ENCODE data around the gene IQGAP3.

The IQGAP3 gene

GRCh38 chr1:156537027-156537426 lies 35.3 kb downstream of the IQGAP3 start:
- Histone ChIP-seq H4K20me1 (no peaks in the 10 kb centered on the region), H3K9me3 (replicated peaks in 1 of 11) (no peaks in the 10 kb centered on the region), H3K27me3 (no peaks in the 10 kb centered on the region), H3K27ac (no peak overlapping the region), H3K9ac (no peak overlapping the region), H3K4me1 (peaks cover 0 to 37% (median 10%) of the 10 kb centered on the region in 10 experiments; a peak in 11 of 20 replicates), H3K36me3 (peaks cover 21 to 100% (median 96%) of the 10 kb centered on the region in 11 experiments; a peak in 21 of 22 replicates), H3K4me2 (no peak overlapping the region), H3K4me3 (no peak overlapping the region)
- TF ChIP-seq Cebpa-rat (IDR thresholded peaks at IDR 0.05) = no peak

GRCh38 chr1:156534424-156535060 lies 37.8 kb downstream of the IQGAP3 start:
- peaks cover 0 to 13% (median 1%) of the 10 kb centered on the region in 10 experiments; a peak in 10 of 20 replicates for H3K4me1 ChIP-seq
- no peak overlapping the region for H3K4me2 ChIP-seq
- no peaks in the 10 kb centered on the region for H3K9me3 ChIP-seq (replicated peaks in 1 of 11)
- H3K27ac ChIP-seq = no peak overlapping the region
- H3K36me3 ChIP-seq = peaks cover 26 to 100% (median 96%) of the 10 kb centered on the region in 11 experiments; a peak in 21 of 22 replicates
- H3K9ac ChIP-seq = no peak overlapping the region
- no peaks in the 10 kb centered on the region; a peak in 1 of 22 replicates for H4K20me1 ChIP-seq
- no peak for TF ChIP-seq Cebpa-rat (IDR thresholded peaks at IDR 0.05)
- no peaks in the 10 kb centered on the region for H3K27me3 ChIP-seq
- no peak overlapping the region for H3K4me3 ChIP-seq

GRCh38 chr1:156533568-156534220 lies 38.7 kb downstream of the IQGAP3 start:
- Histone ChIP-seq H3K27ac (no peak overlapping the region), H3K4me3 (no peak overlapping the region), H3K4me2 (no peak overlapping the region), H4K20me1 (no peaks in the 10 kb centered on the region; a peak in 1 of 22 replicates), H3K9me3 (replicated peaks in 1 of 11) (no peaks in the 10 kb centered on the region), H3K9ac (no peak overlapping the region), H3K27me3 (no peaks in the 10 kb centered on the region), H3K36me3 (peaks cover 26 to 100% (median 96%) of the 10 kb centered on the region in 11 experiments; a peak in 21 of 22 replicates), H3K4me1 (peaks cover 0 to 10% (median 5%) of the 10 kb centered on the region in 10 experiments; a peak in 16 of 20 replicates)
- no peak for TF ChIP-seq Cebpa-rat (IDR thresholded peaks at IDR 0.05)

DNA sequence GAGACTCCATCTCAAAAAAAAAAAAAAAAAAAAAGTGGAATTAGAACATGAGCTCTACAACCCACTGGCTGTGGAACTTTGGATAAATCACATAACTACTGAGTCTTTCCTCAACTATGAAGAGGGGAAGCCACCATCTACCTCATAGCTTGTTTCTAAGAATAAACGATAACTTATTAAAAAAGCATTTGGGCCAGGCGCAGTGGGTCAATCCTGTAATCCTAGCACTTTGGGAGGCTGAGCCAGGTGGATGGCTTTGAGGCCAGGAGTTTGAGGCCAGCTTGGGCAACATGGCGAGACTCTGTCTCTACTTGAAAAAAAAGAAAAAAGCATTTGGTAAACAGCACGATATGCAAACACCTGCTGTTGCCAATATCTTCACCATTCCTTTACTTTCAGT lies 40.0 kb downstream of the IQGAP3 start:
- TF ChIP-seq Cebpa-rat (IDR thresholded peaks at IDR 0.05) = no peak
- H3K9ac ChIP-seq = no peak overlapping the region

DNA sequence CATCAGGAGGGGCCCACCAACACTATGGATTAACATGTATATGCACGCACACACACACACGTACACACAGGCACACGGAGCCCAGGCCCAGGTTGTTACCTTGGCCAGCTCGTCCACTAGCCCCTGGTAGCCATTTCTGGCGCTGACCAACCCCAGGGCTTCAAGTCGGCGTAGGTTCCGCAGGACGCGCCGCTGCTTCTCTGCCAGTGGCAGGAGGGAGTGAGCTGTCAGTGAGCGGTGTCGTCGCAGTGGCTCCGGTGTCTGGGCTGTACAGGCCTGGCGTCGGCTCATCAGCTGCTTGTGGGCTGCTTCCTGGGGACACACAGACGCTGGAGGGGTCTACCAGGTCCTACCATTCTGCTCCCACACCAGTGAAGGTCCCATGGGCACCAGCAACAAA lies 42.4 kb downstream of the IQGAP3 start:
- TF ChIP-seq Cebpa-rat (IDR thresholded peaks at IDR 0.05) = no peak
- Histone ChIP-seq H3K4me2 (no peak overlapping the region), H3K36me3 (peaks cover 17 to 94% (median 87%) of the 10 kb centered on the region in 11 experiments; a peak in 21 of 22 replicates), H3K27me3 (no peaks in the 10 kb centered on the region), H3K9ac (no peak overlapping the region), H4K20me1 (no peaks in the 10 kb centered on the region; a peak in 1 of 22 replicates), H3K4me1 (peaks cover 27 to 46% (median 41%) of the 10 kb centered on the region in 10 experiments), H3K9me3 (replicated peaks in 1 of 11) (no peaks in the 10 kb centered on the region), H3K4me3 (no peak overlapping the region), H3K27ac (no peak overlapping the region)

More for the DNA sequence above, 40.0 kb downstream of the IQGAP3 start:
- H3K4me1 ChIP-seq = peaks cover 8 to 22% (median 18%) of the 10 kb centered on the region in 10 experiments; a peak in 18 of 20 replicates
- H4K20me1 ChIP-seq = no peaks in the 10 kb centered on the region; a peak in 1 of 22 replicates
- H3K27ac ChIP-seq = no peak overlapping the region
- peaks cover 26 to 100% (median 97%) of the 10 kb centered on the region in 11 experiments; a peak in 21 of 22 replicates for H3K36me3 ChIP-seq
- H3K4me3 ChIP-seq = no peak overlapping the region
- no peak overlapping the region for H3K4me2 ChIP-seq
- H3K27me3 ChIP-seq = no peaks in the 10 kb centered on the region
- no peaks in the 10 kb centered on the region for H3K9me3 ChIP-seq (replicated peaks in 1 of 11)

DNA sequence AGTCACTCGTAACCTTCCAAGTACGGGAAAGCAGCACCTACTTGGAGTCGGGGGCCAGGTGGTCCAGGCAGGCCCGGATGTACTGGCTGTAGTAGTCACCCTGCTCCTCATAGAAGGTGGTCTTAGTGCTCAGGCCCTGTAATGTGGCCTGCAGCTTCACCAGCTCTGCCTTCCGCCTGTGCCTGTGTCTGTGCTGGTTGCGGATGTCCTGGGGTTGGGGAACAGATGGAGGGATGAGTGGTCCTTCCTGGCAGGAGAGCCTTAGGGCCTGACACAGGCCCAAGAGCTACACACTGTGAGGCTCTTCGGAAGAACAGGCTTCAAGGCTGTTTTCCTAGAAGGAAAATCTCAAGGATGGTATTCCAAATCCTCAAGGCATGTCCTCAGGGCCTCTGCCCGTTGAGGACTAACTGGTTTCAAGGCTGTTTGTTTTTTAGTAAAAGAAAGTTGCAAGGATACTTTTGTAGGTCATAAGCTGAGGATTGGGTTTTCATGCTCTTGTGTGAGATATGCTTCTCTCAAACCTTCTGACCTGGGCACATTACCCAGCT lies 43.4 kb downstream of the IQGAP3 start:
- Histone ChIP-seq H3K4me3 (no peak overlapping the region), H3K27ac (peak overlapping the region in 8 of 11 experiments; percentile 5 to 37 (median 28); a peak in 7 of 22 replicates), H3K4me2 (peak overlapping the region in 8 of 11 experiments; percentile 6 to 97 (median 84); a peak in 12 of 22 replicates), H3K36me3 (peaks cover 10 to 83% (median 76%) of the 10 kb centered on the region in 11 experiments; a peak in 21 of 22 replicates), H4K20me1 (no peaks in the 10 kb centered on the region; a peak in 1 of 22 replicates), H3K4me1 (peaks cover 38 to 56% (median 51%) of the 10 kb centered on the region in 10 experiments), H3K27me3 (no peaks in the 10 kb centered on the region), H3K9ac (peak overlapping the region in 2 of 11 experiments; percentile 24 to 32; a peak in 2 of 22 replicates), H3K9me3 (replicated peaks in 1 of 11) (no peaks in the 10 kb centered on the region)
- no peak for TF ChIP-seq Cebpa-rat (IDR thresholded peaks at IDR 0.05)

- peaks cover 45 to 63% (median 58%) of the 10 kb centered on the region in 10 experiments for H3K4me1 ChIP-seq
- no peak for TF ChIP-seq Cebpa-rat (IDR thresholded peaks at IDR 0.05)
- H3K4me2 ChIP-seq = peak overlapping the region; percentile 6 to 97 (median 61); a peak in 18 of 22 replicates
- H3K9me3 ChIP-seq (replicated peaks in 1 of 11) = no peaks in the 10 kb centered on the region
- H4K20me1 ChIP-seq = no peaks in the 10 kb centered on the region; a peak in 1 of 22 replicates
- peak overlapping the region; percentile 2 to 40 (median 32); a peak in 13 of 22 replicates for H3K27ac ChIP-seq
- H3K27me3 ChIP-seq = no peaks in the 10 kb centered on the region
- peaks cover 7 to 76% (median 69%) of the 10 kb centered on the region in 11 experiments; a peak in 21 of 22 replicates for H3K36me3 ChIP-seq
- no peak overlapping the region for H3K4me3 ChIP-seq
- peak overlapping the region in 6 of 11 experiments; percentile 3 to 43 (median 22); a peak in 6 of 22 replicates for H3K9ac ChIP-seq
These were observed 44.1 kb downstream of the IQGAP3 start for GRCh38 chr1:156528231-156528630.

- Histone ChIP-seq H4K20me1 (no peaks in the 10 kb centered on the region; a peak in 1 of 22 replicates), H3K27ac (peak overlapping the region in 9 of 11 experiments; percentile 9 to 40 (median 35); a peak in 12 of 22 replicates), H3K9ac (peak overlapping the region in 2 of 11 experiments; percentile 3 to 43; a peak in 1 of 22 replicates), H3K4me2 (peak overlapping the region in 10 of 11 experiments; percentile 3 to 97 (median 71); a peak in 16 of 22 replicates), H3K27me3 (no peaks in the 10 kb centered on the region), H3K9me3 (replicated peaks in 1 of 11) (no peaks in the 10 kb centered on the region), H3K36me3 (peaks cover 4 to 70% (median 63%) of the 10 kb centered on the region in 11 experiments; a peak in 20 of 22 replicates), H3K4me3 (no peak overlapping the region), H3K4me1 (peaks cover 51 to 70% (median 64%) of the 10 kb centered on the region in 10 experiments)
- TF ChIP-seq Cebpa-rat (IDR thresholded peaks at IDR 0.05) = no peak
These were observed 44.8 kb downstream of the IQGAP3 start for GRCh38 chr1:156527584-156527983.
